RWPE2 (cell line): Measurements from ENCODE around the gene RBM23.

Experiments used
- ATAC-seq: fragments of 200-7000 bp; cut with Tn5 transposase; 3 replicates; pipeline ENCODE4 v1.9.1; 2021; ENCODE audit warnings: low read depth
- DNase-seq: peaks from one replicate; pipeline ENCODE4 v3.0.0-alpha.2; 2020; ENCODE audit warnings: low spot score
- H3K27ac ChIP-seq: fragments of 450-650 bp; 2 replicates; pipeline ENCODE4 v1.5.1; 2017; ENCODE audit warnings: mild to moderate bottlenecking; ENCODE audit not compliant: poor library complexity, severe bottlenecking
- H3K27me3 ChIP-seq: fragments of 250-450 bp; sonication (Bioruptor Pico); 2 replicates; pipeline ENCODE4 v1.5.1; 2021; ENCODE audit warnings: mild to moderate bottlenecking, moderate library complexity; ENCODE audit not compliant: insufficient read depth, poor library complexity, severe bottlenecking
- H3K36me3 ChIP-seq: fragments of 250-450 bp; sonication (Bioruptor Pico); 2 replicates; pipeline ENCODE4 v1.5.1; 2020; ENCODE audit warnings: low read depth, mild to moderate bottlenecking, moderate library complexity
- H3K4me1 ChIP-seq: fragments of 250-450 bp; sonication (Bioruptor Pico); 2 replicates; pipeline ENCODE4 v1.5.1; 2021; ENCODE audit warnings: mild to moderate bottlenecking, moderate library complexity; ENCODE audit not compliant: insufficient read depth, poor library complexity, severe bottlenecking
- H3K4me3 ChIP-seq: fragments of 250-450 bp; sonication (Bioruptor Pico); 2 replicates; pipeline ENCODE4 v1.5.1; 2021; ENCODE audit warnings: mild to moderate bottlenecking, moderate library complexity; ENCODE audit not compliant: severe bottlenecking
- H3K9me3 ChIP-seq: fragments of 250-450 bp; sonication (Bioruptor Pico); 2 replicates; pipeline ENCODE4 v1.5.1; 2021; ENCODE audit warnings: mild to moderate bottlenecking, moderate library complexity; ENCODE audit not compliant: severe bottlenecking
- CTCF ChIP-seq: fragments of 450-650 bp; IDR thresholded peaks from one replicate; pipeline ENCODE4 v1.5.1; 2017; ENCODE audit warnings: mild to moderate bottlenecking, moderate library complexity; ENCODE audit not compliant: poor library complexity, severe bottlenecking

Gene RBM23

GRCh38 chr14:22928237-22929103 lies 9.5 kb upstream of the RBM23 start:
- ATAC-seq (no peak), DNase-seq (no peak)
- Histone ChIP-seq H3K4me3 (peak overlapping the region; percentile 65), H3K9me3 (no peaks in the 10 kb centered on the region), H3K4me1 (peaks cover 27% of the 10 kb centered on the region), H3K36me3 (peaks cover 45% of the 10 kb centered on the region), H3K27me3 (no peaks in the 10 kb centered on the region), H3K27ac (peak overlapping the region; percentile 64)
- no peak for TF ChIP-seq CTCF

- H3K36me3 ChIP-seq = peaks cover 66% of the 10 kb centered on the region
These were observed 7.4 kb upstream of the RBM23 start for GRCh38 chr14:22926316-22926715.

GRCh38 chr14:22925513-22925912 lies 6.6 kb upstream of the RBM23 start:
- no peak for ATAC-seq
- Histone ChIP-seq H3K27ac (peak overlapping the region; percentile 64), H3K9me3 (no peaks in the 10 kb centered on the region), H3K4me1 (peaks cover 32% of the 10 kb centered on the region), H3K27me3 (no peaks in the 10 kb centered on the region), H3K36me3 (peaks cover 74% of the 10 kb centered on the region), H3K4me3 (no peak overlapping the region)
- no peak for TF ChIP-seq CTCF
- no peak for DNase-seq

More at GRCh38 chr14:22926316-22926715, 7.4 kb upstream of the RBM23 start:
- H3K4me1 ChIP-seq = peaks cover 32% of the 10 kb centered on the region
- peak overlapping the region; percentile 64 for H3K27ac ChIP-seq
- H3K9me3 ChIP-seq = no peaks in the 10 kb centered on the region
- peak; percentile 62 for ATAC-seq
- H3K27me3 ChIP-seq = no peaks in the 10 kb centered on the region
- DNase-seq = peak; percentile 80
- no peak overlapping the region for H3K4me3 ChIP-seq
- no peak for TF ChIP-seq CTCF

- ATAC-seq (no peak), DNase-seq (no peak)
- Histone ChIP-seq H3K4me1 (peaks cover 26% of the 10 kb centered on the region), H3K36me3 (peaks cover 84% of the 10 kb centered on the region), H3K4me3 (no peak overlapping the region), H3K27ac (peak overlapping the region; percentile 64), H3K27me3 (no peaks in the 10 kb centered on the region), H3K9me3 (no peaks in the 10 kb centered on the region)
- no peak for TF ChIP-seq CTCF
These were observed 4.8 kb upstream of the RBM23 start for GRCh38 chr14:22923746-22924145.

GRCh38 chr14:22922294-22922693 lies 3.3 kb upstream of the RBM23 start:
- no peaks in the 10 kb centered on the region for H3K9me3 ChIP-seq
- H3K27me3 ChIP-seq = no peaks in the 10 kb centered on the region
- H3K27ac ChIP-seq = peak overlapping the region; percentile 73
- no peak for TF ChIP-seq CTCF
- no peak overlapping the region for H3K4me3 ChIP-seq
- DNase-seq = no peak
- H3K4me1 ChIP-seq = peaks cover 26% of the 10 kb centered on the region
- H3K36me3 ChIP-seq = peaks cover 83% of the 10 kb centered on the region
- ATAC-seq = no peak
